GM18867 (cell line): ENCODE results near the gene DHRSX.
"Not testable (repeated sequence)": the region's sequence is repeated elsewhere in the genome, so short reads cannot be mapped to it uniquely, and the experiment has no call there.

Source experiments
- ATAC-seq: cut with Tn5 transposase; IDR thresholded peaks from one replicate; pipeline ENCODE4 v1.9.1; 2021; ENCODE audit warnings: mild to moderate bottlenecking, moderate library complexity; ENCODE audit not compliant: unreplicated experiment

Gene DHRSX

DNA sequence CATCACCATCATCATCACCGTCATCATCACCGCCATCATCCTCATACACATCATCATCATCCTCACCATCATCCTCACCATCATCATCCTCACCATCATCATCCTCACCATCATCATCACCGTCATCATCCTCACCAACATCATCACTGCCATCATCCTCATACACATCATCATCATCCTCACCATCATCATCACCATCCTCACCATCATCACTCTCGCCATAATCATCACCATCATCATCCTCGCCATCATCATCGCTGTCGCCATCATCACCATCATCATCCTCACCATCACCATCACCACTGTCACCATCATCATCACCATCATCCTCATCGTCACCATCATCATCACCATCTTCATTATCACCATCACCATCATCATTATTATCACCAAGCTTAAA lies 19.8 kb upstream of the DHRSX start:
- no peak for ATAC-seq

DNA sequence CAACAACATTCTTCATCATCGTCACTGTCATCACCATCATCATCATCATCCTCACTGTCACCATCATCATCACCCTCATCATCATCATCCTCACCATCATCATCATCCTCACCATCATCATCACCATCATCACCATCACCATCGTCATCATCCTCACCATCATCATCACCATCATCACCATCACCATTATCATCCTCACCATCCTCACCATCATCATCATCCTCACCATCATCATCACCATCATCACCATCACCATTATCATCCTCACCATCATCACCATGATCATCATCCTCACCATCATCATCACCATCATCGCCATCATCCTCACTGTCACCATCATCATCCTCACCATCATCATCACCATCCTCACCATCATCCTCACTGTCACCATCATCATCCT lies 18.9 kb upstream of the DHRSX start:
- not testable (repeated sequence) for ATAC-seq

DNA sequence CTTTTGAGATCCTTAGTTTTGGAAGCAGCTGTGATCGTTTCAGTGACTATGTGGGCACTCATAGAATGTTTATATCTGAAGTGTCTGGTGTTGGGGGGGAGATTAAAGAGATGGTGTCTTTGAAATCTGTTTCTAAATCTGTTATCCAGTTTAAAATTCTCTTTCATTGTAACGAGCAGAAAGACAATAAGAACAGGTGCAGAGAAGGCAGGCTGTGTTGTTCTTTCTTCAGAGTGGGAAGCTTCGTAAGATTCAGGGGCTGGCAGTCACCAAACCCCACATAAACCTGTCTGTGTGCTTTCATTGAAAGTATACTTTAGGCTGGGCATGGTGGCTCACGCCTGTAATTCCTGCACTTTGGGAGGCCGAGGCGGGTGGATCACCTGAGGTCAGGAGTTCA lies 16.3 kb upstream of the DHRSX start:
- ATAC-seq, result peak; percentile 16

DNA sequence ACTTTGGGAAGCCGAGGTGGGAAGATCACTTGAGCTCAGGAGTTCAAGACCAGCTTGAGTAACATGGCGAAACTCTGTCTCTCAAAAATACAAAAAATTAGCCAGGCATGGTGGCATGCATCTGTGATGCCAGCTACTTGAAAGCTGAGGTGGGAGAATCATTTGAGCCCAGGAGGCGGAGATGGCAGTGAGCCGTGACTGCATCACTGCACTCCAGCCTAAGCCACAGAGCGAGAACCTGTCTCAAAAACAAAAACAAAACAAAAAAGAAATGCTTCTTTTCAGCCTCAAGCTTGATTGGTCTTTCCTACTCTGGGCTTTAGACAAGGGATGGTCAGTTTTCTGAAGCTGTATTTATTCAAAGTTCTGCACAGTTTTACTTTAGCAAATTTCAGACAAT lies 15.8 kb upstream of the DHRSX start:
- peak; percentile 70 for ATAC-seq

DNA sequence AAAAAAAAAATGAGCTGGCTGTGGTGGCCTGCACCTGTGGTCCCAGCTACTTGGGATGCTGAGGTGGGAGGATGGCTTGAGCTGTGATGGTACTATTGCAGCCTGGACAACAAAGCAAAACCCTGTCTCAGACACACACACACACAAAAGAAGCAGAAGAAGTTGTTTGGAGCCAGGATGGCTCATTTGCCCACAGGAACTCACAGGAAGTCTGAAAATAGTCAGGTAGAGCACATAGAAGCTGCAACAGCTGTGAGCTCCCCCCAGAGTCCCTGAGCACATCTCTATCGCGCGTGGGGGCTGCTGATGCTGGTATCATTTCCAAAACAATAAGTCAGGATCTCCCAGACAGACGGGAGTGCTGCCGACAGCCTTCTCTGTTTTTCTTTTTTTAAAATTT lies 13.4 kb upstream of the DHRSX start:
- ATAC-seq, result no peak

DNA sequence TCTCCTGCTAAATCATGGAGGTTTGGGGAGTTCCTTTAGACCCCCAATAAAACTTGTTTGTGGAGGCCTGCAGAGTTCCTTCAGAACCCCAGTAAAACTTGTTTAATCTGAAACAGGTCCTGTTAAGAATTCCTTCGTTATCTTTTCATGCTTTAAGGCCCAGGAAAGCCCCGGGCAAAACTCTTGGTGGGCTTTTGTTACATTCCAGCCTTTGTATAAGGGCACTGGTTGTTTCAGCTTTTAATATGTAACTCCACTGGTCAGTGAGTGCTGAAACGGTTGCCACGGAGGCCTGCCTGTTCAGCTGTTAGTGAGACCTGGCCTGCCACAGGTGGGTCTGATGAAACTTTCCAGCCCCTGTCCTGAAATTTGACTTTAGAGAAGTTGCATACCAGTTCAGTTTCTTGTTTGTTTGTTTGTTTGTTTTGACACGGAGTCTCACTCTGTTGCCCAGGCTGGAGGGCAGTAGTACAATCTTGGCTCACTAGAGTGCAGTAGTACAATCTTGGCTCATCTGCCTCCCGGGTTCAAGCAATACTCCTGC lies 12.4 kb upstream of the DHRSX start:
- no peak for ATAC-seq

DNA sequence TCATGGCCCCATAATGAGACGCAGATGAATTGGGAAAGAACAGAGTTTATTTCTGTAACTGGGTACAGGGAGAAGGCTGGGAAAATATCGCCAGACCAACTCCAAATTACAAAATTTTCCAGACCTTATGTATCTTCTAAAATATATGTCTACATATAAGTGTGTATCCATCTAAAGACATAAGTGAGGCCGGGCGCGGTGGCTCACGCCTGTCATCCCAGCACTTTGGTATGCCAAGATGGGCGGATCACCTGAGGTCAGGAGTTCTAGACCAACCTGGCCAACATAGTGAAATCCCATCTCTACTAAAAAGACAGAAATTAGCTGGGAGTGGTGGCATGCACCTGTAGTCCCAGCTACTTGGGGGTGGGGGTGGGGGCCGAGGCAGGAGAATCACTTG lies 11.7 kb upstream of the DHRSX start:
- ATAC-seq, result no peak

DNA sequence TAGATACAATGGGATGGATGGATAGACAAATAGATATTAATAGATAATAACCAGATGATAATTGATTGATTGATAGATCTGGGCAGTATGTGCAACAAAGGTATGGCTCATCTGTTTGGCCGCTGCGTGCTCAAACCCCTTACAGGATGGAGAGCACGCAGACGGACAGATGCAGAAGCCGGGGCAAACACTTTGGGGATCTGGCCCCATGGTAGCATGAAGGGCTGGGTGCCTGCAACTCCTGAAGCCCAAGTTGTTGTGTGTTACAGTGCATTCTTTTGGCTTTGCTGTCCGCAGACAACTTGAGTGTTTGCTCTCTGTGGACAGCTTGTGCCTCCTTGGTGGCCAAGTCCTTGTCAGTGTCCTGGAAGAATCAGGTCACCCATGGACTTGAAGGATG lies 10.6 kb upstream of the DHRSX start:
- ATAC-seq, result no peak

DNA sequence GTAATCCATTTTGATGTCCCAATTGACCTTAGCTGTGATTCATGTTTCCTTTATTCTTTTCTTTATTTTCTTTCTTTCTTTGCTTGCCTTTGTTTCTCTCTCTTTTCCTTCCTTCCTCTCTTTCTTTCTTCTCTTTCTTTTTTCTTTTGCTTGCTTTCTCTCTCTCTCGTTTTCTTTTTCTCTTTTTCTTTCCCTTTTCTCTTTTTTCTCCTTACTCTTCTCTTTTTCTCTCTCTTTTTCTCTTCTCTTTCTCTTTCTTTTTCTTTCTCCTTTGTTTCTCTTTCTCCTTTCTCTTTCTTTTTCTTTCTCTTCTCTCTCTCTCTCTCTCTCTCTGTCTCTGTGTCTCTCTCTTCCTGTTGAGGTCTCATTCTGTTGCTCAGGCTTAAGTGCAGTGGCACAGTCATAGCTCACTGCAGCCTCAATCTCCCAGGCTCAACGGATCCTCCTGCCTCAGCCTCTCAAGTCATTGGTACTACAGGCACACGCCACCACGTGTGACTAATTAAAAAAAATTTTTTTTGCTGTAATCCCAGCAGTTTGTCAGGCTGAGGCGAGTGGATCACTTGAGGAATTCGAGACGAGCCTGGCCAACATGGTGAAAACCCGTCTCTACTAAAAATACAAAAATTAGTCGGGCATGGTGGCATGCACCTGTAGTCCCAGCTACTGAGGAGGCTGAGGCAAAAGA lies 8.0 kb upstream of the DHRSX start:
- ATAC-seq, result no peak

DNA sequence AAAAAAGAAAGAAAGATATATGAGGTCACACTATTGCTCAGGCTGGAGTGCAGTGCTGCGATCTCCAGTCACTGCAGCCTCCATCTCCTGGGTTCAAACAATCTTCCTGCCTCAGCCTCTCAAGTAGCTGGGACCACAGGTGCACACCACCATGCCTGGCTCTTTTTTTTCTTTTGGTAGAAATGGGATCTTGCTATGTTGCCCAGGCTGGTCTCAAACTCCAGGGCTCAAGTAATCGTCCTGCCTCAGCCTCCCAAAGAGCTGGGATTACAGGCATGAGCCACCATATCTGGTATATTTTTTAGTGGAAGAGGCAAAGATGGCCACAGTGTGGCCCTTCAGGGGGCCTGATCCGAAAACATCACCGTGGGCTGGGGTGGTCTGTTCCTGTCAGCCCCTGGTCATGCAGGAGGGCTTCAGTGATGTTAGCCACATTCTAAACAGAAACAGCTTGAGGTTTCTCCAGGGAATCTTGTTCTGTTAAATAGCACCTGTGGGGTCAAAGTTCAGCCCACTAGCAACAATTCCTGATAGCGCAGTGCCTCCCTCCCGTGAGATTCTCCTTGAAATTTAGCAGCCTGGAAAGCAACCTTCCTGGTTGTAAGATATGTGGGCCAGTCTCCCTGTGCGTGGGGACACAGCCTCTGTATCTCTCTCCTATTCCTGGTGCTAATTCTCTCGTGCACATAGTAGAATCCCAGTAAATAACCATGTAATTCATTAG lies 7.3 kb upstream of the DHRSX start:
- no peak for ATAC-seq

DNA sequence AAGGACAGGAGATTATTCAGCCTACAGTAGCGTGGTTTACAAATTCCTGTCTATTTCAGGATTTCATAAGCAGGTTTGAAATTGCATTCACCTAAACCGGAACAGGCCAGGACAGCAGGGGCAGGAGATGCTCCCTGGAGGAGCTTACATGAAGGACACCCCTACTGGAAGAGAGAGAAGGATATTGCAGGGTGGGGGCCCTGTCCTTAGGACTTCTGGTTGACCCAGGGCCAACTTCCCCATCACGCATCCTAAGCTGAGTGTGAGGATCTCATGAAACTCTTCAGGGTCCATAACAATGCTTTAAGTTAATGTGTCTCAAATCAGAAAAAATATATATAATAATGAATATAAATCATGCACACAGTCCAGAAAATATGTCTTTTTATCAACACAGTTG lies 6.4 kb upstream of the DHRSX start:
- no peak for ATAC-seq

DNA sequence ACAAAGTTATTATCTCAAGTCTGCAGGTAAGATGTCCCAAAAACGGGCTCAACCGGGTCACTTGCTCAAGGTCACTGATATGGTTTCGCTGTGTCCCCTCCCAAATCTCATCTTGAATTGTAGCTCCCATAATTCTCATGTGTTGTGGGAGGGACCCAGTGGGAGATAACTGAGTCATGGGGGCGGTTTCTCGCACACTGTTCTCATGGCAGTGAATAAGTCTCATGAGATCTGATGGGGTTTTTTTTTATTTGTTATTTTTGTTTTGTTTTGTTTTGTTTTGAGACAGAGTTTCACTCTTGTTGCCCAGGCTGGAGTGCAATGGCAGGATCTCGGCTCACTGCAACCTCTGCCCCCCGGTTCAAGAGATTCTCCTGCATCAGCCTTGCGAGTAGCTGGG lies 4.6 kb upstream of the DHRSX start:
- ATAC-seq, result not testable (repeated sequence)

DNA sequence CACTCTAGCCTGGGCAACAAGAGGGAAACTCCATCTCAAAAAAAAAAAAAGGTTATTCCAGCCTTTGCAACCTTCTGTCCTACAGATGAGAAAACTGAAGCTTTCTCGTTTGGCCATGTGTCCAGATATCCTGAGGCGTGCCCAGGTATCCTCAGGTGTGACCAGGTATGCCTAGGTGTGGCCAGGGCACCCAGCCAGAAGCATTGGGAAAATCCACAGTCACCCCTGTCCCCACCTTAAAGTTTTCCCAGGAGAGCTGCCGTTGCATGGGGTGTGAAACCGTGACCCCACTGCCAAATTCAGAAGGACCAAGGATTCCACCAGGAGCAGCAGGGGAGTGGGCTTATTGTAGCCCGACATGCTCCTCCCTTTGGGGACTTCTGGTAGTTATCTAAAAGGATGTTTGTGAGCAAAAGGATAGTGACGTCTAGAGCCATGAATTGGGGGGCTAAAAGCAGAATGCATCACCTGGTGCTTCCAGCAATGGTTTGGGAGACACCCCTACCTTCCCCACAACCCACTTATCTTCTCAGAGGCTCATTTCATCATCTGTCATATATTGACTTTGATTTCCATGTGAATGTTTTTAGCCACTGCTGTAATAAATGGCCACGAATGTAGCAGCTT lies 4.0 kb upstream of the DHRSX start:
- ATAC-seq, result no peak

DNA sequence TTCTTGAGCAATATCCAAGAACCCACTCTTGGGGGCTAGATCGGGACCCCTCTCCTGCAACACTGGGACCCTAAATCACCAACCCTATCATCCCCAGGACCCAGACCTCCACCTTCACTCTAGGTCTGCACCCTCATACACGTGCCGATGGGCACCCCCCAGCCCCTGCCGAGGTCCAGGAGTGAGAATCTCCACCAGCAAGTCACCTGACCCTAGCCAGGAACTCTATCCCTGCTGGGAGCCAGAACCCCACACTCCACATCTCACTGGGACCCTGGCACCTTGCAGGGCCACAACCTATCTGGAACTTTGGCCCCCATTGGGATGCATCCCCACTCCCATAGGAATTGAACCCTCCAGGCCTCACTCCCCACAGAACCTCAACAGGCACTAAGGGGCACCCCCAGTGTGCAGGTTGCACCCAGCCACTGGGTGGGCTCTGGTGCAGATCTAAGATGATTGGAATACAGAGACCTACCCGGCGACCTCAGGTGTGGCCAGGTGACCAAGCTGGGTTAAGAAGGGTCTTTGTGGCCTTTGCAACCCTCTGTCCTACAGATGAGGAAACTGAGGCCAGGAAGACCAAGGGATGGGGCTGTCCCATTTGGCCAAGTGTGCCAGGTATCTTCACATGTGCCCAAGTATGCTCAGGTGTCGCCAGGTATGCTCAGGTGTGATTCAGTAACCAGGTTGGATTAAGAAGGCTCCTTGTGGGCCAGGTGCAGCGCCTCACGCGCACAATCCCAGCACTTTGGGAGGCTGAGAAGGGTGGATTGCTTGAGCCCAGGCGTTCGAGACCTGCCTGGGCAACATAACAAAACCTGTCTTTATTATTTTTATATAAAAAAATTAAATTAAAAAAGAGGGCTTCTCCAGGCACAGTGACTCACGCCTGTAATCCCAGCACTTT lies 3.1 kb upstream of the DHRSX start:
- no peak for ATAC-seq

DNA sequence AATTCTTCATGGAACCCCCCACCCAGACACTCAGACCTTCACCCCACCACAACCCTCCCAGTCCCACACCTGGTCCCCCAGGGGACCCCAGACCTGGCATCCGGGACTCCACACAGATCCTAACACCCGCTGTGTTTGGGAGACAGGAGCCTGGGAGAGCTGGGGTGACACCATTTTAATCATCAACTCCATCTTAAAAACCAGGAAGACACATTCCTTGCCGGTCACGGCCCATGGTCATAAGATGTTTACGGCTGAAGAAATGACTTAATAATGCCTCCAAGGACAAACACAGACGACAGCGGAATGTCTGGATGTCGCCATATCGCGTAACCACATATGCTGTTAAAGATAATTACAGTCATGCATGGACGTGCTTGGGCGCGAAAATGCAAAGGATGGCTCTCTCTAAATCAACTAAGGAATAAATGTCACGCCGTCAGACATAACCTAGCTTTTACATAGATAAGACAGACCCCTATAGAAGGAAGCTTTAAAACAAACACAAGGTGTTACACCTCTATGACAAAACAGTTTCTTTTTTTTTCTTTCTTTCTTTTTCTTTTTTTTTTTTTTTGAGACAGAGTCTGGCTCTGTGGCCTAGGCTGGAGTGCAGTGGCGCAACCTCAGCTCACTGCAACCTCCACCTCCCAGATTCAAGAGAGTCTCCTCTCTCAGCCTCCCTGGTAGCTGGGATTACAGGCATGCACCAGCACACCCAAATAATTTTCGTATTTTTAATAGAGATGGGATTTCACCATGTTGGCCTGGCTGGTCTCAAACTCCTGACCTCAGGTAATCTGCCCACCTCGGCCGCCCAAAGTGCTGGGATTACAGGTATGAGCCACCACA lies 2.1 kb upstream of the DHRSX start:
- no peak for ATAC-seq

DNA sequence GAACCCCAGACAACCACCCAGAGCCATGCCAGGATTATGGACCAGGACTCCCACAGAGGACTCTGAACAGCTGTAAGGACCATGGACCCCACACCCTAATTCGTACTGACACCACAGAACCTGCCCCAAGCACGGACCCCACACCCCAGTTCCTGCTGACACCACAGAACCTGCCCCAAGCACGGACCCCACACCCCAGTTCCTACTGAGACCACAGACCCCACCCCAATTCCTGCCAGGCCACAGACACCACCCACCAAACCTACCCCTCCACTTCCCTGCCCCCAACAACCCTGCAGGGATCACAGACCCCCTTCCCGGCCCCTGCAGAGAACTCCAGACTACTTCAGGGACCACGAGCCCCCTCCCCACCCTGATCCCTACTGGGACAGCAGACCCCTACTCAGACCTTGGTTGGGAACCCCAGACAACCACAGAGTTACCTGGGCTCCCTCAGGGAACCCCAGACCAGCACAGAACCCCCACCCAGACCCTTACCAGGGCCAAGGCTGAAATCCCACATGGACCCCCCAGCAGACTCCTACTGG lies 1.4 kb upstream of the DHRSX start:
- ATAC-seq, result no peak

DNA sequence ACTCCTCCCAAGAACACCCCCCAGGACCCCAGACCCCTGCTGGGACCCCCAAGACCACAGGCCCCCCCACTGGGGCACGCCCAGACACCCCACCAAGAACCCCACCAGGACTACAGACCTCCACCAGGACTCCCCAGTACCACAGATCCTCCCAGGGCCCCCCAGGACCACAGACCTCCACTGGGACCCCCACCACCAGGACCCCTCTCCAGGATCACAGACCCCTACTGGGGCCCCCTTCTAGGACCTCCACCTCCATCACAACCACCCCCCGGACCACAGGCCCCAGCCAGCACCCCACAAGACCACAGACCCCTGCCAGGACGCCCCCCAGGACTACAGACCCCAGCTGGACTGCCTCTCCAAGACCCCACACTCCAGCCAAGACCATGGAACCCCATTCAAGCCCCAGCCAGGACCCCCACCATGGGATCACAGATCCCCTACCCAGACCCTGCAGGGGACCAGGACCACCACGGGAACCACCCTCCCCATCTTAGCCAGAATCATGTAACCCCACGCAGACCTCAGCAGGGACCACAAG lies 855 bp upstream of the DHRSX start:
- ATAC-seq, result no peak

DNA sequence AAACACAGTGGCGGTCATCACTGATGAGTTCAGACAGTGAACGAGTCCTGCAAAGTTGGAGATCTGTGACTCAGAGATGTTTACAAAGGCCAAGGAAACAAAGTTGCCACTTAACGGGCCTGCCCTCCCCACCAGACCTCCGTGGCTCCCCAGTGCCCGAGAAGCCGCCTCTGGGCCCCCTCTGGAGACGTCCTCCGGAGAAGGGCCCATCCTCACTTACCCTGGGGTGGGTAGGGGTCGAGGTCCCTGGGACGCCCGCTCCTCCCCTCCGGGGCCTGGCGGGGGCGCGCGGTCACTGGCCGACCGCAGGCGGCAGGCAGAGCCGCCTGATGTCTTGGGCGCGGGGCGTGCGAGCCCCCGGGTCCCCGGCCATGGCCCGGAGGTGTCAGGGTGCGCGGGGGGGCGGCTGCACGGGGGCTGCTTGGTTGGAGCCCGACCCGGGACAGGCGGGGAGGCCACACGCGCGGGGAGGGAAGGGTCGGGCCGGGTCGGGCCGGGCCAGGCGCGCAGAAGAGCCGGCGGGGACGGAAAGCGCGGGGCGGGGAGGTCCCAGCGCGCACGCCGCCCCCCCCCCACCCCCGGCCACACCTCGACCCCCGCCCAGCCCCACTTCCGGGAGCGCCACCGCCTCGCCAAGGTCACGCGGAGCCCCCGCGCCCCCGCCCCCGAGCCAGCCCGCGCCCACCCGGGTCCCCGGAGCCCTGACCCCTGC lies 529 bp downstream of the DHRSX start:
- peak; percentile 55 for ATAC-seq

DNA sequence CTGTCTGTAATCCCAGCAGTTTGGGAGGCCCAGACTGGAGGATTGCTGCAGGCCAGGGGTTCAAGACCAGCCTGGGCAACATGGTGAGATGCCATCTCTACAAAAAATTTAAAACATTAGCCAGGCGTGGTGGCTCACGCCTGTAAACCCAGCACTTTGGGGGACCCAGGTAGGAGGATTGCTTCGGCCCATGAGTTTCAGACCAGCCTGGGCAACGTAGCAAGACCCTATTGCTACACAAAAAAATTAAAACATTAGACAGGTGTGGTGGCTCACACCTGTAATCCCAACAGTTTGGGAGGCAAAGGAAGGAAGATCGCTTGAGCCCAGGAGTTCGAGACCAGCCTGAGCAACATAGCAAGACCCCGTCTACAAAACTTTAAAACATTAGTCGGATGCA lies 1.3 kb downstream of the DHRSX start:
- no peak for ATAC-seq
